M059J (cell line): ENCODE results near the gene RELN. TPM values are rescaled to one million over a fixed set of nuclear protein-coding genes. Genes with fewer than 3 reads are reported as not detected.
"Not testable (repeated sequence)": the region's sequence is repeated elsewhere in the genome, so short reads cannot be mapped to it uniquely, and the experiment has no call there.

ENCODE experiments used
- DNase-seq: peaks from one replicate; pipeline ENCODE4 v3.0.0-alpha.2; 2012; ENCODE audit warnings: low read depth
- total RNA-seq: library from RNA; depleted of rRNA; stranded (reverse); fragments of >200 nt; shearing (Covaris generic); gene quantifications from 2 replicates; pipeline ENCODE4 v1.2.3, GENCODE V29; 2014

Gene RELN
- total RNA-seq, 1 experiment from 2014 or later, result 1.0 TPM

DNA sequence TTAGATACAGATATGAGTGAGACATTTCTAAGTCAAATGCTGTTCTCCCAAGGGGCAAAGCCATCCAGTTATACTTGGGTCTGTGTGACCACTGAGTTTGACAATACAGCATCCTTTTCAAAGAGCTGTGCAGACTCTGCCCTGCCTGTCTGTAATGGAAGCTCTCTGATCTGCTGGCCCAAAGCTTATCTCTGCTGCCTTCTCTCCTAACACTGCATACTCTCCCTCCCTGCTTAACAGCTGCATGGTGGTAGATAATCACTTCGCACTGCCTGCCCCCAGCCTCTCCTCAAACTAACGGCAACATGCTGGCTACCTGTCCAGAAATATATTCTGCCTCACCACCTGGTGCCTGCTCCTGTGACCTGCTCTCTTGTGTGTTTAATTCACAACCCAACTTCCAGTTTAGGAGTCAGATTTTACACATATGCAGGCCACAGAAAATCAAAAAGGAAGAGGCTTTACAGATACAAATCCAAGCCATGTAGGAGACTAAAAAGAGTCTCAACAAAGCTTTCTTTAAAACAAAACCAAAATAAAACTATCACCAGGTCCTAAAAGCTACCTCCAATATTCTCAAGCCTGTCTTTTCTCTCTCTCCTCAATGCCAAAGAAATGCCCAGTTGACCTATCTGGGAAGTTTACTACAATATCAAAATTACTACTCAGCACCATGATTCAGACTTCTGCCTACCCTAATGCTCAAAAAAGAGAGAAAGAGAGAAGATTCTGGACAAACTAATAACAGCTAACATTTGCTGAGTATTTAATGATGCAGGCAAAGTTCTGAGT, 145.6 kb downstream of the RELN start:
- no peak for DNase-seq

DNA sequence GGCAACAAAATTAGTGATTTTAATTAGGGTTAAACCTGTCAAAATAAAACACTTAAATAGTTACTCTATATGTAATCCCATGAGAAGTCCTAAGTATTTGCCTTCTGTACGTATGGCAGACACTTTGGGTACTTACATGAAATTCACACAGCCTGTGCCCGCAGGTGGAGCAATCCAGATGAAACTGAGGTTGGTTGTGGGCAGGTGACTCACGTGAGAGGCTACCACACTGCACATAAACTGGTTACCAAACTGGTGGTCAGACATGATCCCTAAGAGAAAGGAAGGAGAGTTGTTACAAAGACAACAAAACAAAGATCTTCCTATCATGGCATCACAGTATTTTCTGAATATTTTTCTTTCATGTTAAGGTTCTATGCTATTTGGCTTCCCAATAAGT, 156.1 kb downstream of the RELN start:
- peak; percentile 17 for DNase-seq

DNA sequence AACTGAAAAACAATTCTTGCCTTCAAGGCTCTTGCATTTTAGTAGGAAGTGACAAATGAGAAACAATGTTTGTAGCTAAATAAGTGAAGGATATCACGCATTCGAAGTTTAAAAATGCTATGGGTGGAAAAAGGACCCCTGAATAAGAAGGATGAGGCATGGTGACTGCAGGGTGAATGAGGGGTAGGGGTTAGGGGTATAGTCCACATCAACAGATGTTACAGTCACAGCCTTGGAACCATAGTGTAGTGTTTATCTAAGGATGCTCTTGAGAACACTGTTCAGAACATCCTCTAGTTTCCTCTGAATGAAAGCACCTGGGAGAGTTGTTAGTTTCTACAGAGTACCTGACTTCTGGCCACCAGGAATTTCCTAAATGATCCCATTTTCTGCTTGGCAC, 157.0 kb downstream of the RELN start:
- DNase-seq, result no peak

DNA sequence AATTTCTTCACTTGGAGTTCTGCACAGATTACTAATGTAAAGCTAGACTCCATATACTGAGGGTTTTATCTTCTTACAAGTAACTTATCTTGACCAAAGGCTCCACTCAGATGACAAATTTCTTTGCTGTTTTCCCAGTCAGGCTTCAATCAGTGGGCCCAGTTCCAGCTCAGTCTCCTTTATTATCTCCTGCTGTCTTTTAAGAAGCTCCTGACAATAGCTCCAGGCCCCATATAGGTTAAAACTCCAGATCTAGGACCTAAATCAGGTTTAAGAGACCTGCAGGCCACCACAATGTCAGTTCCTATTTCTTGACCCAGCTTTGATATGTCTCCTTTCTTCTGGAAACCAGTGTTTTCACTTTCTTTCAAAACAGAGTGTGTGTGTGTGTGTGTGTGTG, 165.2 kb downstream of the RELN start:
- DNase-seq, result no peak

DNA sequence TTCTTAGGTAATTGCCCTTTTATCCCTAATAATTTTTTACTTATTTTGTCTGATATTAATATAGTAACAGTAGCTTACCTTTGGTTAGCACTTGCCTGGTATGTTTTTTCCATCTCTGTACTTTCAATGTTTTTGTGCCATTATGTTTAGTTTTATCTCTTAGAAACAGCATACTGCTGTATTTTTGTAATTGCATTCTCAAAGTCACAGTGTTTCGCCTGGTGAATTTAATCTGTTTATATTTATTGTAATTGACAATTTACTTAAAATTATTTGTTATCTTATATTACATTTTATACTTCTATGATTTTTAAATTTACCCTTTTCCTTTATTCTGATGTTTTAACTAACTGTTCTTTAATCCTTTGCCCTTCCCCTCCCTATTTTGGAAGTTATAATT, 166.4 kb downstream of the RELN start:
- no peak for DNase-seq

DNA sequence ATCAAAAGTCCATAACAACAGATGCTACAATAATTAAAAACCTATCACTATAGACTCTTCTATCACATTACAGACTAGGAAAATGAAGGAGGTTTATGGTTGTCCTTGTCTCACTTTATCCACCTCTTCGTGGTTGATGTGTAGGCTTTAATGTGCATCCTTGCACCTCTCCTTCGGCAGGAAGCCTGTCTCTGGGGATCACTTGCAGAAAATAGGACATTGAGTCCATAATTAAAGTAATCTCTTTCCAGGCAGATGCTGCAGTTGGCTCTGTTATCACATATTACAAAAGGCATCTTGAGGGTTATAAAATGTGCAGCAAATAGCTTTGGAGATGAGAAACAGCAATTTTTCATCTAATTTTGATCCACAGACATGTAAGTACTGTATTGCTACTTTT, 168.4 kb downstream of the RELN start:
- DNase-seq, result no peak

DNA sequence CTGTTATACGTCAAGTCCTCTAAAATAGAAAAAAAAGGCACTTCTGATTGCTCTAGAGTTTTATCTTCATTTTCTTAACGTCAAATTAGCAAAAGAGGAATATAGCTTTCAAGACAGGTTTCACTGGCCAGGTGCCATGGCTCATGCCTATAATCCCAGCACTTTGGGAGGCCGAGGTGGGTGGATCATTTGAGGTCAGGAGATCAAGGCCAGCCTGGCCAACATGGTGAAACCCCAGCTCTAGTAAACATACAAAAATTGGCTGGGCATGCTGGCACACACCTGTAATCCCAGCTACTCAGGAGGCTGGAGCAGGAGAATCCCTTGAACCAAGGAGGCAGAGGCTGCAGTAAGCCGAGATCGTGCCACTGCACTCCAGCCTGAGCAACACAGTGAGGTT, 173.5 kb downstream of the RELN start:
- DNase-seq, result not testable (repeated sequence)

DNA sequence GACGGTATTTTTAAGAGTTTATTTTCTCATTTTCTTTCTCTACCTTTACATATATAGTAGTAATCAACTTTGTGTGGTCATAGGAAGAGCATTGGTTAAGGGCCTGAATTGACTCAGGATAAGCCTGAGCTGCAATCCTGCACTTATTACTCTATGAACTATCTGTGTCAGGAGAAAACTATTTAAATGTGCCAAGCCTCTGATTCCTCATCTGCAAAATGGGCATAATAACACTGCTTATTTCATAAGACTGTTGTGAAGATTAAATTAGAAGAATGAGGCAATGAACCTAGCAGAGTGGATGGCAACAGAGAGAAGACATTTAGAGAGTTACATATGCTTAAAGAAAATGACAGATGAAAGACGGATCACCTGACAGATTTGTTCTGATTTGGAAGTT, 175.5 kb downstream of the RELN start:
- DNase-seq, result no peak

DNA sequence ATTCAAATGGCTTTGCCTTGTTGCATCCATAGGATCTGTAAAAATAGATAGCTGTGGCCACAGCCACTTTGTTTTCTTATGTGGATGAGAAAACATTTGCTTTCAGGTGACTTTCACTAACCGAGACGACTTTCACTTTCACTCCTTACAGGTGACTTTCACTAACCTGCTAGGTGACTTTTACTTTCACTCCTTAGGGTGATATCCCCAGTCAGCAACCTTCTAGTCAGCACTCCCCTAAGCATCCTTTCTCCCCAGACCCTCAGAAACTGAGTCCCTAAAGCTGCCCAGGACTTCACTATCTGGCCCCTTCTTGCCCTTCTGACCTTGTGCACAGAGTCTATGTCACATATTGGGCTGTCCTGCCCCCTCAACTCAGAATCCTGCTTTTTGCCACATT, 177.5 kb downstream of the RELN start:
- DNase-seq, result no peak

DNA sequence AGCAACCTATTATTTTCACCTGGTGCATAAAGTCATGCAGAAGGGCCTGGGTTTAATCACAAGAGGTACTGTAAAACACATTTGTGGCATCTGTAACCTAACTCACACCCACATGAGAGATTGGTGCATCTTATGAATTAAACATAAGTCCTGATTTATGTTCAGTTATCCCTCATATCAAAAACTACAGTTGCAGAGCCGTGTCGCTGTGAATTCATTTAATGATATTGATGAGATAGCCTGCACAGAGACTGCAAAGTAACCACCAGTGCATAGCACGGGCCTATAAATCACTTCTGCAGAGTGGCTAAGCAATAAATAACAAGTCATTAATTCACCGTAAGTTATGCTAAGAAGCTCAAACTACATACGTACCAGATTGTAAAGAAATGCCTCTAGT, 178.2 kb downstream of the RELN start:
- no peak for DNase-seq

DNA sequence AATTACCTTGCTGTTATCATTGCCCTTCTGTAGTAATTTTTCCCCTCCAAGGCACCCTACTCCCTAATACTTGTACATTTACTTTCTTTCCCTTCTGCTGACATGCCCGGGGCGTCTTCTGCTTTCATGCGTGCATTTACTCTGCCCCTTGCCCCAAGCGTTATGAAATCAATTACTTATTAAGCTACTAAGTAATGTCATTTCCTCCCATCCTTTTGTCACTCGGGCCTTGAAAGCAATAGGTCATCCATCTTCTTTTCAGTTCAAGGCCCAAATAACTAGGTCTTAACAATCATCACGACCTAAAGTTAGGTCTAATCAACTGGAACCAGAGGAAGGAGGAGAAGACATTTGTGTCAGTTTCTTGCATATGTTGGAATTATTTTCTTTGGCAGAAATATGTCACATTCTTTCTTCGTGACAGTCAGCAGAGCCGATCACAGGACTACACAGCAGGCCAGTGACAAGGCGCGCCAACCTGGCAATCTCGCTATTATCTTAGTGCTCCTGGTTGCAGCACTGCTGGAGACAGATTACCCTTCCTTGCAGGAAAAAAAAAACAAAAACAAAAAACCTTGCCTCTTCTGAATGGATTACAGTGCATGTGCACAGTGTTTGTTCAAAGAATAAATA, 179.2 kb downstream of the RELN start:
- no peak for DNase-seq

DNA sequence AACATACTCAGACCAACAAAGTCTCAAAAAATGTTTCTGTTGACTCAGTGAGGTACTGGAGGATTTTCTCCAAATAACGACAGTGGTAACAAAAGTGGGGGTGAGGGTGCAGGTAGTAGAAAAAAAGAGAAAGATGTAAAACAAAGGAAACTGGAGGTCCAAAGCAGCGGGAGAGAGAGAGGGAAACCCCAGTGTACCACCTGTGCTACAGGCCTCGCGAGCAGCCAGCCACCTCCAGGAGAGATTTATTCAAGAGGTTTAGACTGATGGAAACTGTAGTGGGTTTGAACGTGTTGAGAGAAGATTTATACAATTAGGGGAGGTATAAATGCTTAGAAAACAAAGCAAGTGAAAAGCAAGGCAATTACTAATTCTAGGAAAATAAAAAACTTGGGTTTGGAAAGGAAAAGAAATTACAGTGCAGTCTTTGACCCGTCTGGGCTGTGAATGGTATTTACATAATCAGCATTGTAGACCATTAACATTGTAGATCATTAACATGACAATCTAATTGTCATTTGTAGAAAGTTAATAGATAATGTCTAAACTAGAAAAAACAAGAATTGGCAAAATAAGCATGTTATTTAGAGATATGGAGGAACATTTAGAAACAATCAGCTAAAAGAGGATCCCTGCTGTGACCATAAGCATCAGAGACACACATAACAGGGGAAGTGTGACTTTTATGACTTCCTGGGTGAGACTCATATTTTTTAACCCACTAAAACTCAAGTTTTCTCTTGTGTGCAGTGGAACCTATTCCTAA, 180.0 kb downstream of the RELN start:
- DNase-seq, result no peak

DNA sequence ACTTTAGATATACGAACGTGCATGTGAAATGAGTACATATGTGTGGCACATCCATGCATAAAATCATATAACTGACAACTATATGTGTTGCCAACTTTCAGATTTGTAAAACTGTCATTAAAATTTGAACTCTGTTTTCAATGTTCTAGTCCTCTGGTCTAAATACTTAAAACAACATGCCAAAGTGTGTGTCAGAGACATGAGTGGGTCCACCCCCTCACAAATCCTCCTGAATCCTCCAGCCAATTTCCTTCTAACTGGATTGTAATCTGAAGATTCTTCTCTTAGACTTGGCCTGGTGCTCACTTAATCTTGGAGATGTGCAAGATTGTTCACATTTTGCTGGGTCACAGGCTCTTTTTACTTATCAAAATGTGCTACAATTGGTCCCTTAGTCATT, 184.1 kb downstream of the RELN start:
- no peak for DNase-seq

DNA sequence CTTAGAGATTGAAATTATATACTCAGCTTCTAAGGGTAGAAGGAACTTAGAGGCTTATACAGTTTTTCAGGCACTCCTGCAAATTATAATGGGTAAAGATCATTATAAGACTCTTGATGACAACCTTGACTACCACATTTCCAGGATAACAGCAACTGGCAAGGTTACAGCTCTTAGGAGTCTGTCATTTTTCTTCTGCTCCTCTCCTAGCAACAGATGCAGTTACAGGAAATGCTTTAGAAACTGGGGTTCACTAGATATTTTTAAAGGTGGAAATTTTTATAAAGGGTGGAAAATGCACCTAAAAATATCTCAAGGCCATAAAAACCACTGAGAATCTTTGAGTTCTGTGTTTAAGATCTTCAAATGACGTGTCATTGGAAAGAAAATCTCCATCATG, 185.8 kb downstream of the RELN start:
- no peak for DNase-seq

DNA sequence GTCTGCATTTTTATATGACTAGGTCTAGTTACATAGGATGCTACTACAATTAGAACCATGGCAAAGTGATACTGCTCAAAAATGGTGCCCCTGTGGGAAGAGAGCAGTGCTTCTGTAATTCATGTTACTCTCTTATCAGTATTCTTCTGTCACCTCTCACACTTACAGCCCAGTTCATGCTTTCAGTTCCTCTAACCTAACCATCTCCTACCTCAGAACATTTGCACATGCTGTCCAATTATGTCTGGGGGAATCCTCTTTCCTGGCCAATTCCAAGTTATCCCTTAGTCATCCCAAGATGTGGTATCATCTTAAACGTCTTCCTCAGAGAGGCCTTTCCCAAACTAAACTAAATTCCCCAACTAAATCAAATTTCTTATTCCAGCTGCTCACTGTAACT, 190.2 kb downstream of the RELN start:
- no peak for DNase-seq

DNA sequence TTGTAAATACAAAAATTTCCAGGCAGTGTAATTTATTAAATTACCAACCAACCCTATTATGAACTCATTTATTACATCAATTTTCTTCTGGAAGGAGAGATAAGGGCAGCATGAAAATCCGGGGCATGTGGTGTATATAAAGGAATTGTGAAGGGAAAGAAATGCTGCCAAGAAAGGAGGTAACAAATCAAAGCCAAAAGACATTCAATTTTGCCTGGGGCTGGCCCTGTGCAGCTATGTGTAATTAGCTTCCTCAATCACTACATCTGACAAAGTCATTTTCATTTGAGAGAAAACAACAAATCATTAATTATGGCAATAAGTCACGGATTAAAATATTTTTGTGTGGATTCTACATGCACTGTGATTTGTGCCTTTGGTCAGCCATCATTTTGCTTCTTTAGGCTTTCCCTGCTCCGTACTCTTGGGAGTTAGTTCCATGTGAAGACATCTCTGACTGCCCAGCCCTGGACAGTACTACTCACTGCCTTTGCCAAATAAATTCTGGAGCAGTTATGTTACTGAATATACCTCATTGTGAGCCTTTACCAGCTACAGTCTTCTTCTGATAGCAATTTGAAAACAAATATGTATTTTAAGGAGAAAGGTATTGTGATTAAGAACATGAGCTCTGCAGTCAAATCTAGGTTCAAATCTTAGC, 191.7 kb downstream of the RELN start:
- DNase-seq, result peak; percentile 24

DNA sequence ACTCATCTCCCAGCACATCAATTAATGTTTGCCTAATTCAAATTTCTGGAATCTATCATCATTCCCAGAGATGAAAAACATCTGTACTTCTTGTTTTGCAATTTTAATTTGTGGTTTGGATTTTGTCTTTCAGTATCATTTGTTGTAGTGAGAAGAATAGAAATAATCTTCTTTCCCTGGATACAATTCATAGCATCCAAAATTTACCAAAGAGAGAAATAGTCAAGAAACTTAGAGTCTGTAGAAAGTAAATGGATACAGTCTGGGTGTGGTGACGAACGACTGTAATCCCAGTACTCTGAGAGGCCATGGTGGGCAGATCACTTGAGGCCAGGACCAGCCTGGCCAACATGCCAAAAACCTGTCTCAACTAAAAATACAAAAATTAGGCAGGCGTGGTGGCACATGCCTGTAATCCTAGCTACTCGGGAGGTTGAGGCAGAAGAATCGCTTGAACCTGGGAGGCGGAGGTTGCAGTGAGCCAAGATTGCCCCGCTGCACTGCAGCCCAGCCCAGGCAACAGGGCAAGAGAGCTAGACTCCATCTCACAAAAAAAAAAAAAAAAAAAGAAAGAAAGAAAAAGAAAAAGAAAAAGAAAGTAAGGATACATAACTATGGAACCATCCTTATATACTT, 193.0 kb downstream of the RELN start:
- DNase-seq, result no peak

DNA sequence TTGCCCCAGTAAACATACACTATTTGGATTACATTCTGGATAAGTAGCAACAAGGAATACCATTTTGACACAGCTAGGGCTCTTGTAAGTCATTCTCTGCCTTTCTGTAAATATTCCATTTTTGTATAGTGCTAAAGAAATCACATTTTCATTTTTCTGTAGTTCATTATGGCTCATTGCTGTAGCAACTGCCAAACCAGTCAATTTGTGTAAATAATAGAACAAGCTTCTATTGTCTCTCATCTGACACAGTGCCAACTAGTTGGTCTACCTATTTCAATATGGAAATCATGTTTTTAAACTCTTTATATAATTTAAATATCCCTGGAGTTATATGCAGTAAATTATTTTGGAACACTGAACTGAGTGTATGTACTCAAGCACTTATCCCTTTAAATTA, 193.7 kb downstream of the RELN start:
- no peak for DNase-seq

DNA sequence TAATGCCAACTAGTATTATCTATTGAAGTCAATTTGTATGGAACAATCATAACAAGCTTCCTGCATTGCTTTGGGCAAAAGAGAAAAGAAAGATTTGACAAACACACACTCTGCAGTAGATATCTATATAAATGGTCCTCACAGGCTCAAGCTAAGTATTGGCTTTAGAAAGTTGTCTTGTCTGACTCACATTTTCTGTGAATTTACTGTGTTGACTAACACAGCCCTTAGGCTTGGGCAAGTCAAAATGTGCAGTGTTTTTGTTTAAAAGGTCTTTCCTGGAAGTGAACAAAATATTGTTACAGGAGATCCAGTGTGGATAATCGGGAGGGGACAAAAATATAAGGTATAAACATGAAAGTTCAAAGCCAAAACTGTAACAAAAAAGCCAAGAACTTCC, 194.4 kb downstream of the RELN start:
- peak; percentile 16 for DNase-seq

DNA sequence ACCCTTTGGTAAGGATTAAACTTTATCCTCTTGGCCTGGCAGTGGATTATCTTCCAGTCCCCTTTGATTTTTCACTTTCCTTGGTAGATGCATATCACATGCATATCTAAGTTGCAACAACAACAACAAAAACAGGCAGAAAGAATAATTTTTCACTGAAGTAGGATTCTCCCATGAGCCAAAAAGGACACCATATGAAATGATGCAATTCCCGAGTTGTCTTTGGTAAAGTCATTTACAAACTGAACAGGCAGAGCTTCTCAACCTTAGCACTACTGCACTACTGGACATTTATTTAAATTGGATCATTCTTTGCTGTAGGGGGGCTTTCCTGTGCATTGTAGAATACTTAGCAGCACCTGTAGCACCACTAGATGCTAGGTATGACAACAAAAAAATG, 195.0 kb downstream of the RELN start:
- no peak for DNase-seq

DNA sequence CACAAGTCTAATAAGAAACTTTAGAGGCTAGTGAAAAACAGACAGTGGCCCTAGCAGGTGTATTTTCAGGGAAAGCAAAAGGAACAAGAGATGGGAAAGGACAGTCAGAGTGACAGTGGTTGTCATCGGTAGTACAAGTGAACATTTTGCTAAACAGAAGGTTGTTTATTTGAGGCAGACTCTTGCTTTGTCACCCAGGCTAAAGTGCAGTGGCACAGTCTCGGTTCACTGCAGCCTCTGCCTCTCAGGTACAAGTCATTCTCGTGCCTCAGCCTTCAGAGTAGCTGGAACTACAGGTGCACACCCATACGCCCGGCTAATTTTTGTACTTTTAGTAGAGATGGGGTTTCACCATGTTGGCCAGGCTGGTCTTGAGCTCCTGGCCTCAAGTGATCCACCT, 195.8 kb downstream of the RELN start:
- no peak for DNase-seq

DNA sequence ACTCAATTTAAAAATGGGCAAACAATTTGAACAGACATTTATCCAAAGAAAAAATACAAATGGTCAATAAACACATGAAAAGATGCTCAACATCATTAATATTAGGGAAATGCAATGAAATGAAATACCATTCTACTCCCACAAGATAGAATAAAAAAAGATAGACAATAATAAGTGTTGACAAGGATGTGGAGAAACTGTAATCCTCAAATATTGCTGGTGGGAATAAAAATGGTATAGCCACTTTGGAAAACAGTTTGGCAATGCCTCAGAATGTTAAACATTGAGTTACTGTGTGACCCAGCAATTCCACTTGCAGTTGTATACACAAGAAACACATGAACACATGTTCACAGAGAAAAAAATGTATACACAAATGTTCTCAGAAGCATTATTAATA, 197.6 kb downstream of the RELN start:
- no peak for DNase-seq
